Left ventricle myocardium inferior (tissue), 1 donor: ENCODE measurements around the gene RPS6KA5. TPM values are rescaled to one million over a fixed set of nuclear protein-coding genes. Genes with fewer than 3 reads are reported as not detected.
"Not testable (repeated sequence)": the region's sequence is repeated elsewhere in the genome, so short reads cannot be mapped to it uniquely, and the experiment has no call there.

Experiments used
- DNase-seq: peaks from one replicate; pipeline ENCODE4 v3.0.0-alpha.2; 2020
- H3K27ac ChIP-seq: fragments of 200-600 bp; replicated peaks from 2 replicates; pipeline ENCODE4 v1.8.0; 2021
- H3K27me3 ChIP-seq: fragments of 200-600 bp; 2 replicates; pipeline ENCODE4 v1.8.0; 2021; ENCODE audit warnings: low read depth
- H3K36me3 ChIP-seq: fragments of 200-600 bp; 2 replicates; pipeline ENCODE4 v1.8.0; 2021
- H3K4me1 ChIP-seq: fragments of 200-600 bp; 2 replicates; pipeline ENCODE4 v1.8.0; 2021
- H3K4me3 ChIP-seq: fragments of 200-600 bp; 2 replicates; pipeline ENCODE4 v1.8.0; 2021; ENCODE audit warnings: mild to moderate bottlenecking, moderate library complexity
- H3K9me3 ChIP-seq: fragments of 200-600 bp; replicated peaks from 2 replicates; pipeline ENCODE4 v1.8.0; 2021
- intact Hi-C: fragments of 100-400 bp; cut with micrococcal nuclease; formaldehyde crosslinking; loops from one replicate; pipeline ENCODE4 v1.11.0; 2022
- total RNA-seq: library from RNA; stranded (reverse); fragmentation: NEBNext Ultra II Directional; extraction: Animal tissue kit (Norgen Biotek cat#: 25700); gene quantifications from one replicate; pipeline ENCODE4 v1.2.1, GENCODE V29; 2021
- TF ChIP-seq, protein P1 (sequence below): fragments of 200-600 bp; IDR thresholded peaks from 2 replicates; pipeline ENCODE4 v1.8.0; 2021; ENCODE audit warnings: antibody characterized with exemption, mild to moderate bottlenecking, borderline replicate concordance
- donor health status: DM: no; HTN: yes; CAD: no; lungs with severe emphysema.

The RPS6KA5 gene
- total RNA-seq, 1 donor from 2014 or later: 6.4 TPM

DNA sequence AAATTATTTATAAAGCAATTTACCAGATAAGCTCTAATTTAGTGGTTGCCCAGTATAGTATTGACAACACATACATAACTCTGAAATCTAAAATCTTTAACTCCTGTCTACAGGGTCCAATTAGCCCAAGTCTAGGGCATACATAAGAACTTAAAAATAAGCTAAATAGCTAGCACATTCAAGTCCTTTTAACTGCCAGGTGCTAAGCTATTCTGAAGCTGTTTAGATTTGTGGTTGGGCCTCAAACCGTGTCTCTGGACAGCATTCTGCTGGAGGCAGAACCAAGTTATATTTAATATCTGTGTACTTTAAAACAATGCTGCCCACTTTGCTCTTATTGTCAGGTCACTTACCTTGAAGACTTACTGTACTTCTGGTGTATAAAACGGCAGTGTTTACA, 19.0 kb downstream of the RPS6KA5 start:
- Histone ChIP-seq H3K4me3 (no peak overlapping the region), H3K27me3 (no peaks in the 10 kb centered on the region), H3K4me1 (peaks cover 14% of the 10 kb centered on the region), H3K9me3 (no peaks in the 10 kb centered on the region), H3K27ac (no peak overlapping the region), H3K36me3 (no peaks in the 10 kb centered on the region)
- intact Hi-C loops: no loop called here
- DNase-seq: no peak
- TF ChIP-seq, protein P1, sequence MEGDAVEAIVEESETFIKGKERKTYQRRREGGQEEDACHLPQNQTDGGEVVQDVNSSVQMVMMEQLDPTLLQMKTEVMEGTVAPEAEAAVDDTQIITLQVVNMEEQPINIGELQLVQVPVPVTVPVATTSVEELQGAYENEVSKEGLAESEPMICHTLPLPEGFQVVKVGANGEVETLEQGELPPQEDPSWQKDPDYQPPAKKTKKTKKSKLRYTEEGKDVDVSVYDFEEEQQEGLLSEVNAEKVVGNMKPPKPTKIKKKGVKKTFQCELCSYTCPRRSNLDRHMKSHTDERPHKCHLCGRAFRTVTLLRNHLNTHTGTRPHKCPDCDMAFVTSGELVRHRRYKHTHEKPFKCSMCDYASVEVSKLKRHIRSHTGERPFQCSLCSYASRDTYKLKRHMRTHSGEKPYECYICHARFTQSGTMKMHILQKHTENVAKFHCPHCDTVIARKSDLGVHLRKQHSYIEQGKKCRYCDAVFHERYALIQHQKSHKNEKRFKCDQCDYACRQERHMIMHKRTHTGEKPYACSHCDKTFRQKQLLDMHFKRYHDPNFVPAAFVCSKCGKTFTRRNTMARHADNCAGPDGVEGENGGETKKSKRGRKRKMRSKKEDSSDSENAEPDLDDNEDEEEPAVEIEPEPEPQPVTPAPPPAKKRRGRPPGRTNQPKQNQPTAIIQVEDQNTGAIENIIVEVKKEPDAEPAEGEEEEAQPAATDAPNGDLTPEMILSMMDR: no peak

DNA sequence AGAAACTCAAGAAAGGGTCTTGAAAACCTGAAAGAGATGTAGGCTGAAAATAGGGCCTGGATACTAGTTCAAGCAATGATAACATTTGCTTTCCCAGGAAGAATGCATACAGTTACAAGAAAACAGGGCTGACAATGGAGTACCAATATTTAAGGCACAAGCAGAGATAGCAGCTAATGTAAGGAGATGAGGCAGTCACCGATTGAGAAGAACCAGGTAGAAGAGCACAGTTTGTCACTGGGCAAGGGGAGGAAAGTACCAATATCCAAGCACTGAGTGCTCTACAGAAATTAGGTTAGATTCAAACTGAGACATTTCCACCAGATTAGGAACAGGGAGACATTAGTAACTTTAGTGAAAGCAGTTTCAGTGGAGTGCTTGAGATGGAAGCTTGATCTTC, 19.9 kb downstream of the RPS6KA5 start:
- TF ChIP-seq, protein P1: no peak
- intact Hi-C loops: no loop called here
- DNase-seq: no peak
- Histone ChIP-seq H3K27me3 (no peaks in the 10 kb centered on the region), H3K9me3 (no peaks in the 10 kb centered on the region), H3K36me3 (no peaks in the 10 kb centered on the region), H3K27ac (no peak overlapping the region), H3K4me1 (peaks cover 14% of the 10 kb centered on the region), H3K4me3 (no peak overlapping the region)

DNA sequence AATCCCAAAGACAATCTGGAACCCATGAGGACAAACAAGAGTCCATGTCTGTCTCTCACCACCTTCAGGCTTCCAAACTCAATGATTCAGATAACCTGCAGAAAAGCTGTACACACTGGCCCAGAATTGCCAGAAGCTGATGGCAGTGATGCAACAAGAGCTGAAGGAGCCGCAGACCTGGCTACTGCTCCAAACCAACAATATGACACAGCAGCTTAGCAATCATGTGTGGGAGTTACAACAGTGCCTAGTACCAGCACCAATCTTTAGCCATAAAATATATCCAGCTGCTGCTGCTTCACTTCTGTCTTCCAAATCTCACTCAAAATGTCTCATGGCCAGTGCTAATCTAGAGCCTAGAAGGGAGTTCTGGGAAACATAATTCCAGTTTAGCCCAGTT, 22.0 kb downstream of the RPS6KA5 start:
- TF ChIP-seq, protein P1: no peak
- Histone ChIP-seq H3K27me3 (no peaks in the 10 kb centered on the region), H3K9me3 (no peaks in the 10 kb centered on the region), H3K36me3 (no peaks in the 10 kb centered on the region), H3K4me3 (no peak overlapping the region), H3K4me1 (peaks cover 14% of the 10 kb centered on the region), H3K27ac (no peak overlapping the region)
- intact Hi-C loops: no loop called here
- DNase-seq: no peak

DNA sequence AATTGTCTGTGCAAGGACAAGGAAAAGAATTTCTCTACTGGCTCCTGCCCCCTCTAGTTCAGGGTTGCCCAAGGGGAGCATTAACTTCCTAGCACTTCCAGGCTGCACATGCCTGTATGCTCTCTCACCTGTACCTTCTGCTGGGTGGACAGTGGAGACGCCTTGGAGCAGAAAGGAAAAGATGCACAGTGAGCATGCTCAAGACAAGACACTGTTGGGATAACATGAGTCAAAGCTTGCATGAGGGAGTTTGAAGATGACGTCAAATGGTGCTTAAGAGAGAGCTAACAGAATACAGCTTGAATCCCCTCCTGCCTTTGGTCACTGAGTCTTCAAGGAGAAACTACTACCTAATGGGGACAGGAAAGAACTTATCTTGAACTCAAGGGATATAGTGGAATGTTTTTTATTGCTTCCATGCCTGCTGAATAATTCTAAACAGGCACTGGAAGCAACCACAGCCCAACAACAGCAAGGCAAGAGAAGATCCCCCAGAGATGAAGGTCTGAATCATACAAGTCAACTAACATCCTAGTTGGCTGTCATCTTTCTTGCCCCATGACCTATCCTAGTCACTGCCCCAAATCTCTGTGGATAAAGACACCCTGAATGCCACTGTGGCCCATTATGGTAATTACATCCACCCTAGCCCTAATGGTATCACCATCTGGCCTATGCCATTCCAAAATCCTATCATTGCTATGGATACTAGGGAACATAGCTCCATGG, 23.5 kb downstream of the RPS6KA5 start:
- Histone ChIP-seq H3K9me3 (no peaks in the 10 kb centered on the region), H3K36me3 (no peaks in the 10 kb centered on the region), H3K4me3 (no peak overlapping the region), H3K4me1 (peaks cover 10% of the 10 kb centered on the region), H3K27me3 (no peaks in the 10 kb centered on the region), H3K27ac (no peak overlapping the region)
- TF ChIP-seq, protein P1: no peak
- intact Hi-C loops: no loop called here
- DNase-seq: no peak

DNA sequence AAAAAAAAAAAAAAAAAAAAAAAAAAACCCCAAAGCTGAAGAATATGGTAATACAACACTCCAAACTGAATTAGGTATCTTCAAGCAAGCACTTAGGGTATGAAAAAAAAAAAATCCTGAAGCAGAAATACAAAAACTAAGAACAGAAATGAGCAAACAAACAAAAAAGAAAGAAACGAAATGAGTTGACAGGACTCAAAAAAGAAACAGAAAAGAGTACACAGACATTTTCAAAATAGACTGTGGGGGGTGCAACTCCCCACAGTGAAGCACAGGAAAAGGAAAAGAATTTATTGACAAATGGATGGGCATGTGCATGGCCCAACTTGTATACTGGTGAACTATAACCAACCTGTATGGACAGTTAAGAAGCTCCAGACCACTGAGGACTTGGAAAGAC, 24.6 kb downstream of the RPS6KA5 start:
- Histone ChIP-seq H3K36me3 (no peaks in the 10 kb centered on the region), H3K4me3 (no peak overlapping the region), H3K4me1 (no peaks in the 10 kb centered on the region), H3K27ac (no peak overlapping the region), H3K9me3 (no peaks in the 10 kb centered on the region), H3K27me3 (no peaks in the 10 kb centered on the region)
- TF ChIP-seq, protein P1: no peak
- intact Hi-C loops: no loop called here
- DNase-seq: no peak

DNA sequence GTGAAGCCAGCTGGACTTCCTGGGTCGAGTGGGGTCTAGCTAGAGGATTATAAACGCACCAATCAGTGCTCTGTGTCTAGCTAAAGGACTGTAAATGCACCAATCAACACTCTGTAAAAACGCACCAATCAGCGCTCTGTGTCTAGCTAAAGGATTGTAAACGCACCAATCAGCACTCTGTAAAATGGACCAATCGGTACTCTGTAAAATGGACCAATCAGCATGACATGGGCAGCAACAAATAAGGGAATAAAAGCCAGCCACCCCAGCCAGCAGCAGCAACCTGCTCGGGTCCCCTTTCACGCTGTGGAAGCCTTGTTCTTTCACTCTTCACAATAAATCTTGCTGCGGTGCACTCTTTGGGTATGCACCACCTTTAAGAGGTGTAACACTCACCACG, 26.1 kb downstream of the RPS6KA5 start:
- H3K36me3 ChIP-seq, H3K4me3 ChIP-seq, H3K9me3 ChIP-seq, DNase-seq, H3K4me1 ChIP-seq, H3K27ac ChIP-seq, H3K27me3 ChIP-seq, intact Hi-C loops: not testable (repeated sequence)
